Left ventricle myocardium superior (tissue), 1 donor: ENCODE results near the gene U2SURP. TPM values are rescaled to one million over a fixed set of nuclear protein-coding genes. Genes with fewer than 3 reads are reported as not detected.
A peak's percentile ranks its signal among the peaks of the same experiment; 100 is the strongest.
"Not testable (repeated sequence)": the region's sequence is repeated elsewhere in the genome, so short reads cannot be mapped to it uniquely, and the experiment has no call there.

Experiments
- ATAC-seq: fragments of 200-7000 bp; cut with Tn5 transposase; one replicate; pipeline ENCODE4 v1.9.1; 2020; ENCODE audit warnings: mild to moderate bottlenecking, moderate library complexity
- DNase-seq: peaks from one replicate; pipeline ENCODE4 v3.0.0-alpha.2; 2020
- intact Hi-C: fragments of 100-400 bp; cut with micrococcal nuclease; formaldehyde crosslinking; loops from one replicate; pipeline ENCODE4 v1.11.0; 2022
- total RNA-seq: library from RNA; stranded (reverse); fragmentation: NEBNext Ultra II Directional; extraction: Animal tissue kit (Norgen Biotek cat#: 25700); gene quantifications from one replicate; pipeline ENCODE4 v1.2.1, GENCODE V29; 2021
- donor health status: DM: no; HTN: yes; CAD: no; lungs with severe emphysema.

U2SURP gene
- total RNA-seq, 1 donor from 2014 or later, result 40.4 TPM

DNA sequence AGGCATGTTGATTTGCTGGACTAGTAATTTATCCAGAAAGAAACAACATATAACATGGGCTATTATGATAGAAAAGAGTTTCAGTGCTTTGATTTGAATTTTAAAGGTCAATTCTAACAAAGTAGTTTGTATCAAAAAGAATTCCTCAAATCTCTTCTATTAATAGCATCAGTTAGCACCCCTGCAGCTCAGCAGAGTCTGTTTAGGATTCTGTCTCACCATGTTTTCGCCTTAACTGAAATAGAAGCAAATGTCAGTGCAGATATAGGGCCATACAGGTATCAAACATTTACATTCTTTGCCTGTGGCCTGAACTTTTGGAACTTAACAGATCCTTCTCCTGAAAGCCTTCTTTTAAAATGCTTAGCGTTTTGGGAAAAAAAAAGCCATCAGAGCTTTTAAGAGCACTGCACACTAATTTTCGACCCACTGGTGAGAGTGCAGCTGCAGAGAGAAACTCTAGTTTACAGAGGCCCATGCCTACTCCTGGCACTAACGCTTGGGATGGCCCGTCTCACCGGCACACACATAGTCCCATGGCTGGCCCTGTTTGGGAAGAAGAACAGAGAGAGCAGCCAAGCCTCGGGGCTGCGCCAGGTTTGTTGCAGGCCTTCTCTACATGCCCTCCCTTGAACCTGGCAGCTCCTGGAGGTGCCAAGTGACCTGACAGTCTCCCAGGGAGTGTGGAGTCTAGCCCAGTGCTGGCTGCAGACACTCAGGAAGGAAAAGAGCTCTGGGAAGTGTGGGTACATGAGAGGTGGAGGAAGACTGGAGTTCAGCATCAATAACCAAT is 28.0 kb upstream of the U2SURP start:
- DNase-seq, result peak; percentile 91
- intact Hi-C loops, result no loop called here
- peak; percentile 94 for ATAC-seq

DNA sequence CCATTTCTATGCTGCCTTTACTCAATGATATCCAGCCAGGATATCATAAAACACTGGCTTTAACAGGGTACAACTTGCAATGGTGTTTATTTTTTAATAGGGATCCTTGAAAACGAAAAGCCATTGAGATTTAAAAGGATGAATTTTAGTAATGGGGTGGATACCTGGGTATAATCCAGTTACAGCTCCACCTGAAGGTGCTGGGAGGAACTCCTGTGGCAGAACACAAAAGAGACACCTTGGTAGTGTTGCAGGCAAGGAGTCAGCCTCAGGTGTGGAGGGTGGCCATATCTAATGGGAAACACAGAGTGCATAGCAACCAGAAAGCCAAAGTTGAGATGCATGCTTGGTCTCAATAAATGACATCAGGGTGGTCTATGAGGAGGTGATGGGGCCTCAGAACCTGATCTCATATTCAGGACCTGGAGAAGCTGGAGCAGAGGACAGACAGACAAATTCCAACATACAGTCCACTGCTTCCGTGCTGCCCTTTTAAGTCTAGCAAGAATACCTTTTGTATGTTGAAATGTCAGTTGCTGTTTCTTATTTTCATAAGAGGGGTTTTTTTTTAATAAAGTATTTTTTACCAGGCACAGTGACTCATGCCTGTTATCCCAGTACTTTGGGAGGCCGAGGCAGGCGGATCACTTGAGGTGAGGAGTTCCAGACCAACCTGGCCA is 25.9 kb upstream of the U2SURP start:
- DNase-seq (no peak), ATAC-seq (no peak)
- intact Hi-C loops, result no loop called here

DNA sequence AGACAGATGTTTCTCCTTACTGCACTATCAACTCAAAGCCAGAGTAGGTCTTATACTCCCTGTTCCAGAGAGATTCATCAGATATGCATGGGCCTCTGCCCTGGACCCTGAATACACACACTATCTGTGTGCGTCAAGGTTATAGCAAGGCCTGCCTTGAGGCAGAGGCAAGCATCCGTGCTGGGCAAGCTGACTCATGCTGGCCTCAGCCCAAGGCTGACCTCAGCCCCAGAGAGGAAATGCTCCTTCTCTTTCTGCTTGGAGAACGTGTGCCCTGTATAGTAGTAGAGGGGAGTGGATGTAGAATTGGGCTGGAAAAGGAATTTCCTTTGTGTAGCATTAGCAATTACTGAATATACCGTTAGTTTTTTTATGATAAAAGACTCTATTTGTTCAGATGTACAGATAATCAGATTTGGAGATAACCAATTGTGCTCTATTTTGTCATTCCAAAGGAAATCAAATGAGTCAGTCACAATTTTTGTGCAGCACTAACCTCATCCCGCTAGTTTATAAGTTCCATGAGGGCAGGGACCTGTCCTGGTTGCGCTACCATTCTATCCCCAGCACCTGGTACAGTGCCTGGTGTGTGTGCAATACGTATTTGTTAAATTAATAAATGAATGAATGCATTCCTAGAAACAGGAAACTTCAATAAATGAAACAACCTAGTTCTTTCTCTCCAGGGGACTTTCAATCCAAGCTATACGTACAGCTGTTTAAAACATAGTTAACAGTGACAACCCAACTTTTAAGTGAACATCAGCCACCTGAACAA is 24.6 kb upstream of the U2SURP start:
- intact Hi-C loops, result no loop called here
- peak; percentile 77 for ATAC-seq
- peak; percentile 93 for DNase-seq

- intact Hi-C loops, result no loop called here
- no peak for ATAC-seq
- no peak for DNase-seq
Measured at GRCh38 chr3:142977399-142977728, 24.0 kb upstream of the U2SURP start.

- intact Hi-C loops, result no loop called here
- ATAC-seq, result peak; percentile 37
- no peak for DNase-seq
Measured at GRCh38 chr3:142981108-142981507, 20.3 kb upstream of the U2SURP start.

DNA sequence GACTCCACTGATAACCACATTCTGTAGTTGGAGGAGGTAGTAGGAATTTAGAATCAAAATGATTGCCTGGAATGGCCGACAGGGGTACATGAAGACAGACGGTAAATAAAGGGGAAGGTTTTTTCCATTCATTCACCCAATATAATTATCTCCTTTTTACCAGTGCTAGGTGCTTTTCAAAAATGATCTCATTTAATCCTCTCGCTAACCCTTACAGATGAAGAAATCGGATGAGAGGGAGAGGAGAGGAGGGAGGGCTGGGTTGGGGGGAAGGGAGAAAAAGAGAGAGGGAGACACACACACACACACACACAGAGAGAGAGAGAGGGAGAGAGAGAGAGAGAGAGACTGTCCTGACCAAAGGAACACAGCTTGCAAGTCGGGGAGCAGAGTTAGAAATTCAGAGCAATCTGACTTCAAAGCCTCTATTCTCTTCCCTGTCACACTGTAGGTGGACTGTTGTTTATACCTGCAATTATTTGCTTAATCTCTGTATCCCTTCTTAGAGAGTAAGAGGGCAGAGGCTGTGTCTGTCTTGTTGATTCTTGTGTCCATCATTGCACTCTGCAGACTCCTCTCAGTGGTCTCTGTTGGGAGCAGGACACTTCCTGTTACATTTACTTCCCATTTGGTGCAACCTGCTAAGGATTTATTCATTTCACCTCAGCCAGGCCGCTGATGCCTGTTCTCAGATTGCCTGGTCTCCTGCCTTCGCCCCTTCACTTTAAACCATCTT is 19.2 kb upstream of the U2SURP start:
- intact Hi-C loops, result no loop called here
- DNase-seq (no peak), ATAC-seq (no peak)

GRCh38 chr3:142983318-142983717 is 18.1 kb upstream of the U2SURP start:
- intact Hi-C loops, result no loop called here
- no peak for DNase-seq
- ATAC-seq, result no peak

GRCh38 chr3:142984255-142984654 is 17.1 kb upstream of the U2SURP start:
- DNase-seq, result no peak
- intact Hi-C loops, result no loop called here
- no peak for ATAC-seq

- intact Hi-C loops, result no loop called here
- ATAC-seq (peak; percentile 68), DNase-seq (no peak)
Measured at GRCh38 chr3:142987080-142987700, 14.2 kb upstream of the U2SURP start.

- ATAC-seq (peak; percentile 88), DNase-seq (peak; percentile 54)
- intact Hi-C loops, result no loop called here
Measured at GRCh38 chr3:142987707-142988106, 13.7 kb upstream of the U2SURP start.

- ATAC-seq, intact Hi-C loops, DNase-seq: not testable (repeated sequence)
Measured at GRCh38 chr3:142988221-142988620, 13.1 kb upstream of the U2SURP start.

DNA sequence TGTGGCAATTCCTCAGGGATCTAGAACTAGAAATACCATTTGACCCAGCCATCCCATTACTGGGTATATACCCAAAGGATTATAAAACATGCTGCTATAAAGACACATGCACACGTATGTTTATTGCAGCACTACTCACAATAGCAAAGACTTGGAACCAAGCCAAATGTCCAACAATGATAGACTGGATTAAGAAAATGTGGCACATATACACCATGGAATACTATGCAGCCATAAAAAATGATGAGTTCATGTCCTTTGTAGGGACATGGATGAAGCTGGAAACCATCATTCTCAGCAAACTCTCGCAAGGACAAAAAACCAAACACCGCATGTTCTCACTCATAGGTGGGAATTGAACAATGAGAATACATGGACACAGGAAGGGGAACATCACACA is 12.5 kb upstream of the U2SURP start:
- ATAC-seq, DNase-seq, intact Hi-C loops: not testable (repeated sequence)

DNA sequence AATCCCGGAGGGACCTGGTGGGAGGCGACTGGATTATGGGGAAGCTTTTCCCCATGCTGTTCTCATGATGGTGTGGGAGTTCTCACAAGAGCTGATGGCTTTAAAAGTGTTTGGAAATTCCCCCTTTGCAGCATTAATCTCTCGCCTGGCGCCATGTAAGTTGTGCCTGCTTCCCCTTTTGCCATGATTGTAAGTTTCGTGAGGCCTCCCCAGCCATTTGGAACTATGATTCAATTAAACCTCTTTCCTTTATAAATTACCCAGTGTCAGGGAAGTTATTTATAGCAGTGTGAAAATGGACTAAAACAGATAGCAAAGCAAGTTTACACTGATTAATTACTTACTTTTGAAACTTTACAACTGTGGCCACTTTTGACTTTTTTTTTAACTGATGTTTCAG is 10.6 kb upstream of the U2SURP start:
- intact Hi-C loops, result loop anchor here (5.0 kb wide), 1 partner anchor 158 kb away; no protein-coding TSS in a partner anchor
- ATAC-seq, result no peak

DNA sequence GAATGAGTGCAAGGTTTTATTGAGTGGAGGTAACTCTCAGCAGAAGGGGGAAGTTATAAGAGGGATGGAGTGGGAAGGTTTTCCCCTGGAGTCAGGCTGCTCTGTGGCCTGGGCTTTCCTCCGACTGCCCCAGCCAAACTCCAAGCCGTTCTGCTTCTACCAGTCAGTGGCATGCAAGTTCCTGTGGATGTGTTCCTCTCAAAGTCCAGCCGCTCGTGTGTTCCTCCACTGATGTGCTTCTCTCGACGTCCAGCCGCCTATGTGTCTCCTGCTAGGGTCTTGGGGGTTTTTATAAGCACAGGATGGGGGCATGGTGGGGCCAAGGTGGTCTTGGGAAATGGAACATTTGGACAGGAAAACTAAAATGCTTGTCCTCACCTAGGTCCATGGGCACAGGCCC is 9.0 kb upstream of the U2SURP start:
- no peak for ATAC-seq
- intact Hi-C loops, result loop anchor here (5.0 kb wide), 1 partner anchor 160 kb away; no protein-coding TSS in a partner anchor
- no peak for DNase-seq

More for the DNA sequence above, 10.6 kb upstream of the U2SURP start:
- no peak for DNase-seq

GRCh38 chr3:142993958-142994442 is 7.4 kb upstream of the U2SURP start:
- intact Hi-C loops, result loop anchor here (5.0 kb wide), 1 partner anchor 162 kb away; no protein-coding TSS in a partner anchor
- DNase-seq, result peak; percentile 64
- peak; percentile 44 for ATAC-seq

DNA sequence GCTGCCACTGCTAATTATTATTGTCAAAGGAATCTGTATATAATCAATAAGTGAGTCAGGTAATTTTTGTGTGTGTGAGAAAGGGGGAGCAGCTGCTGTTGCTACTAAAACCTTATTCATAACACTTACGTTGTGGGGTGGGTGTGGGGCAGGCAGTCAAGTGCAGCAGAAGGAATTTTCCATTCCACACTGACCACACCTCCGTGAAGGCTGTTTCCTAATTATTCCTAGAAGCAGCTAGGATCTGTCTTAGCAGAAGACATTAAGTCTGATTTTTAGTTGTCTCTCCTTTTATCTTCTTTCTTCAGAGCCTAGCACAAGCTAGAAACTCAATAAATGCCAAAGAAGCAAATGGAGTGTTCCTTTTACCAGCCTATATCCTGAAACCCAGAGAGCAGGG is 4.0 kb upstream of the U2SURP start:
- intact Hi-C loops, result no loop called here
- no peak for ATAC-seq
- no peak for DNase-seq

GRCh38 chr3:142998439-142998838 is 2.9 kb upstream of the U2SURP start:
- no peak for ATAC-seq
- intact Hi-C loops, result no loop called here
- no peak for DNase-seq

GRCh38 chr3:142999881-143000280 is 1.5 kb upstream of the U2SURP start:
- intact Hi-C loops, result no loop called here
- ATAC-seq (no peak), DNase-seq (no peak)

DNA sequence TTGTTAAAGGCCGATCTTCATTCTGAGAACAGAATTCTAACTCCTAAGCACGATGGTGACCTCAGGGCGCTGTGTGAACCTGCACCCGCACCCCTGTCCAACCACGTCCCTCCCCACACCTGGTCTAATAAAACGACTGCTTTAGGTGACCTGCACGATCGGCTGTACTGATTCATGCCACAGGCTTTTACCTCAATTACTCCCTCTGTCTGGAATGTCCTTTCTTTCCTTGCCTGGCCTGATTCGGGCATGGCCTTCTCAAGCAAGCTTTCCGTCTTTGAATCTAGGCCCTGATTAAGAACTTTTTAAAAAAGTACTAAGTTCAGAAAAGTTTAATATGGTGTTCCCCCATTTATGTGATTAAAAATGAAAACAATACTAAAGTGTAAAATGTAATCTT is 842 bp upstream of the U2SURP start:
- ATAC-seq, result peak; percentile 5
- intact Hi-C loops, result no loop called here
- no peak for DNase-seq
